Calu3 (cell line): Measurements from ENCODE around the gene CALML3. TPM values are rescaled to one million over a fixed set of nuclear protein-coding genes. Genes with fewer than 3 reads are reported as not detected.
A peak's percentile ranks its signal among the peaks of the same experiment; 100 is the strongest.

ENCODE experiments used
- BruUV-seq: library from RNA; stranded (reverse); fragments of 400-500 nt; replicated peaks from 2 replicates; lab custom pipeline; 2021; lab: Mats Ljungman, UMichigan
- CTCF ChIA-PET: fragments of 300-600 bp; sonication (Branson Sonifier 250); formaldehyde crosslinking; loops from one replicate; lab custom pipeline; 2022; ENCODE audit warnings: antibody characterized with exemption; lab: Charles Lee
- DNase-seq: peaks from one replicate; pipeline ENCODE4 v3.0.0; 2022
- H3K27ac Mint-ChIP-seq: one replicate; pipeline ENCODE4 v1.8.0; 2022; ENCODE audit warnings: mixed read lengths; ENCODE audit not compliant: unreplicated experiment
- H3K27me3 Mint-ChIP-seq: one replicate; pipeline ENCODE4 v1.8.0; 2022; ENCODE audit warnings: mixed read lengths; ENCODE audit not compliant: unreplicated experiment
- H3K36me3 Mint-ChIP-seq: one replicate; pipeline ENCODE4 v1.8.0; 2022; ENCODE audit warnings: mild to moderate bottlenecking, moderate library complexity, mixed read lengths; ENCODE audit not compliant: insufficient read depth, unreplicated experiment
- H3K4me1 Mint-ChIP-seq: one replicate; pipeline ENCODE4 v1.8.0; 2022; ENCODE audit warnings: mild to moderate bottlenecking, low read depth, mixed read lengths; ENCODE audit not compliant: unreplicated experiment
- H3K4me3 Mint-ChIP-seq: one replicate; pipeline ENCODE4 v1.8.0; 2022; ENCODE audit warnings: mild to moderate bottlenecking, low read depth, moderate library complexity, mixed read lengths; ENCODE audit not compliant: unreplicated experiment
- H3K9me3 Mint-ChIP-seq: one replicate; pipeline ENCODE4 v1.8.0; 2022; ENCODE audit warnings: low read depth, mixed read lengths; ENCODE audit not compliant: unreplicated experiment
- CTCF ChIP-seq: fragments of 200-600 bp; IDR thresholded peaks from one replicate; pipeline ENCODE4 v1.8.0; 2022; ENCODE audit warnings: antibody characterized with exemption; ENCODE audit not compliant: unreplicated experiment
- intact Hi-C: fragments of 100-400 bp; cut with micrococcal nuclease; formaldehyde crosslinking; loops from one replicate; pipeline ENCODE4 v1.10.0; 2022; ENCODE audit not compliant: unreplicated experiment
- total RNA-seq: library from RNA; stranded (reverse); gene quantifications from 2 replicates; pipeline ENCODE4 v1.2.3, GENCODE V29; 2022

The CALML3 gene
- total RNA-seq, 1 experiment from 2014 or later = not detected

- Mint-ChIP-seq H3K27me3 (no peaks in the 10 kb centered on the region), H3K27ac (no peak overlapping the region), H3K36me3 (peaks cover 18% of the 10 kb centered on the region), H3K4me1 (no peaks in the 10 kb centered on the region), H3K9me3 (no peaks in the 10 kb centered on the region), H3K4me3 (no peak overlapping the region)
- CTCF ChIA-PET = interaction anchor here (0.7 to 2.3 kb wide), 13 partner anchors 9 to 827 kb away, joined by 3 to 14 read pairs (median 6); no protein-coding TSS in a partner anchor
- intact Hi-C loops = loop anchor here (1.0 to 10.0 kb wide), 5 partner anchors 37 to 733 kb away; no protein-coding TSS in a partner anchor
- BruUV-seq = TSS peak; percentile 17
- no peak for TF ChIP-seq CTCF
- peak; percentile 86 for DNase-seq
These were observed 23.3 kb downstream of the CALML3 start for GRCh38 chr10:5547931-5548660.

GRCh38 chr10:5549462-5550249 is 24.9 kb downstream of the CALML3 start:
- no peak for TF ChIP-seq CTCF
- peaks cover 7% of the 10 kb centered on the region for H3K4me1 Mint-ChIP-seq
- no peaks in the 10 kb centered on the region for H3K9me3 Mint-ChIP-seq
- H3K36me3 Mint-ChIP-seq = peaks cover 12% of the 10 kb centered on the region
- no TSS peak for BruUV-seq
- no peak overlapping the region for H3K4me3 Mint-ChIP-seq
- intact Hi-C loops = loop anchor here (1.0 to 10.0 kb wide), 3 partner anchors 61 to 735 kb away; no protein-coding TSS in a partner anchor
- no peaks in the 10 kb centered on the region for H3K27me3 Mint-ChIP-seq
- no peak overlapping the region for H3K27ac Mint-ChIP-seq
- CTCF ChIA-PET = interaction anchor here (0.7 to 1.7 kb wide), 9 partner anchors 11 to 103 kb away, joined by 4 to 14 read pairs (median 6); no protein-coding TSS in a partner anchor
- no peak for DNase-seq

GRCh38 chr10:5550250-5550545 is 25.4 kb downstream of the CALML3 start:
- Mint-ChIP-seq H3K4me1 (peaks cover 12% of the 10 kb centered on the region), H3K27me3 (no peaks in the 10 kb centered on the region), H3K4me3 (no peak overlapping the region), H3K9me3 (no peaks in the 10 kb centered on the region), H3K36me3 (peaks cover 12% of the 10 kb centered on the region), H3K27ac (no peak overlapping the region)
- intact Hi-C loops = no loop called here
- CTCF ChIA-PET = no interaction called here
- BruUV-seq = no TSS peak
- no peak for DNase-seq
- TF ChIP-seq CTCF = no peak

GRCh38 chr10:5550621-5551530 is 26.1 kb downstream of the CALML3 start:
- Mint-ChIP-seq H3K4me3 (peak overlapping the region; percentile 33), H3K27me3 (no peaks in the 10 kb centered on the region), H3K9me3 (no peaks in the 10 kb centered on the region), H3K36me3 (peaks cover 12% of the 10 kb centered on the region), H3K4me1 (peaks cover 12% of the 10 kb centered on the region), H3K27ac (peak overlapping the region; percentile 89)
- intact Hi-C loops = no loop called here
- peak; percentile 48 for DNase-seq
- no TSS peak for BruUV-seq
- CTCF ChIA-PET = interaction anchor here (1.3 to 1.4 kb wide), 2 partner anchors 16 to 34 kb away, joined by 3 read pairs; no protein-coding TSS in a partner anchor
- no peak for TF ChIP-seq CTCF
